Measurements from ENCODE around the gene HSD11B2. TPM values are rescaled to one million over a fixed set of nuclear protein-coding genes. Genes with fewer than 3 reads are reported as not detected.

Gene HSD11B2
- total and polyA plus RNA-seq, 4 donors: 0.51 to 6.7 (median 2.2) TPM

DNA sequence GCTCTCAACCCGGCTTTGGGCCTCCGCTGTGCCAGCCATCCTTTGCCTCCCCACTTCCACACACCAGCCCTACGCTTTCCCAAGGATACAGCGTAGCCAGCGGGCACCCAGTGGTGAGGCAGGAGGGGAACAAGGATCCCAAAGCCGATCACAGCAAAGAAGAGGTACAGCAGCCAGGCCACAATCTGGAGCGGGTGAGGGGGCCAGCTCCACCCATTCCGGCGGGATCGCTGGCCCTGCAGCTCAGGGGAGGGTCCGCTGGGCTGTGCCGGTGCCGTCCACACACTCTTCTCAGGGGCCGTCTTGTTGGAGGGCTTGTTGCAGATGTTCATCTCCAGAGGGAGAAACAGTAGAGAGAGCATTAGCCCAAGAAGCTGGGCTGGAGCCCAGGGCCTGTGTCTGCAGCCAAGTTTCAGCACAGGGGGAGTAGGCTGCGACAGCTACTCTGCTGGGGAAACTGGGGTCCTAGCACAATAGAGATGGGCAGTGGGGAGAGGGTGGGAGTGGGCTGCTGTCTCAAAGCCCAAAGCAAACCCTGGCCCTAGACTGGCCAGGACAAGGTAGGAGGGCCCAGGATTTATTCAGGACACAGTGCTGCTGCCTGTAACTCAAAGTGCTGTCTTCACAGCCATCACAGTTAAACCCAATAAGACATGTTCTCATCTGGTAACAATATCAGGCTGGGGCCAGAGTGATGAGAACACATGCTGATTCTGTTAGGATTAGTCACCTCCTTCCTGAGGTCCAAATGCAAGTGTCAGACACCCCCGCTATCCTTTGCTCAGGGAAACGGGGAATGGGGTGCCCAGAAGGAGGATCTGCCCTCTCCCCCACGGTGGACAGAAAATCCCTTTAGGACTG lies 24.6 kb upstream of the HSD11B2 start:
- Histone ChIP-seq H3K4me3 (ENCODE audit: low read depth in 1 of 3, low read length in 3 of 3) (no peak overlapping the region), H3K9me3 (ENCODE audit: control insufficient read depth in 4 of 4, low read length in 3 of 4) (no peaks in the 10 kb centered on the region), H3K9ac (ENCODE audit: low read depth in 1 of 2, low read length in 2 of 2) (no peak overlapping the region), H3K36me3 (ENCODE audit: control insufficient read depth in 4 of 4, insufficient read depth in 3 of 4, low read depth in 1 of 4, low read length in 3 of 4) (no peaks in the 10 kb centered on the region), H3K27ac (ENCODE audit: low read depth in 1 of 2, low read length in 2 of 2) (peak overlapping the region in 1 of 2 donors; percentile 16), H3K4me1 (ENCODE audit: control insufficient read depth in 4 of 4, insufficient read depth in 4 of 4, low read length in 3 of 4) (no peaks in the 10 kb centered on the region), H3K27me3 (ENCODE audit: control insufficient read depth in 4 of 4, insufficient read depth in 4 of 4, low read length in 3 of 4) (no peaks in the 10 kb centered on the region)
- no peak for TF ChIP-seq JUND (IDR thresholded peaks at IDR 0.05)
- TF ChIP-seq YY1 (IDR thresholded peaks at IDR 0.05): no peak
- no peak for DNase-seq (ENCODE audit: low spot score)
- 88% methylated on average over 18 of the region's 18 CpGs for WGBS

DNA sequence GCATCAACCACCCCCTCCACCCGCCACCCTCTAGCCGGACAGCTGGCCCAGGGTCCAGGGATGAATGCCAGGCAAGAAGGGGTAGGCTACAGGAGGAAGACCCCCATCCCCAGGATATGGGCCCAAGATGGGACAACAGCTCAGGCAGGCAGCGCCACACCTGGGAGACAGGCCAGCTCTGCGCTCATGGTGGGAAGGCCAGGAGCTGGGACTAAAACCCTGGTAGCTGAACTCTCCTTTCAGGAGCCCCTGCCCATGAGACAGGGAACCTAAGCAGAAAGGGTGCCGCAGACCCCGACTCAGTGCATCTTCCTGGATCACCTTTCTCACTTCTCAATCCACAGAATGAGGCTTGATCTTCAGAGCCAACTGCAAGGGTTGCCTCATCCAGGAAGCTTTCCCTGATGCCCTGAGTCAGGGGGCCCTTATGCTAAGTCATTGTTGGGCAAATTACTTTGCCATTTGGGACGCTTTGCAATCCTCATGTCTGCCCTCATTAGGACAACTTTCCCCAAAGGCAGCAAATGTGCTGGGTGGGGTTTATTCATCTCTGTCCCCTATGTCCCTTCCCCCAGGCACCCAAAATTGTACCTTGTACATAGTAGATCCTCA lies 23.6 kb upstream of the HSD11B2 start:
- Histone ChIP-seq H3K4me1 (ENCODE audit: control insufficient read depth in 4 of 4, insufficient read depth in 4 of 4, low read length in 3 of 4) (no peaks in the 10 kb centered on the region), H3K27me3 (ENCODE audit: control insufficient read depth in 4 of 4, insufficient read depth in 4 of 4, low read length in 3 of 4) (no peaks in the 10 kb centered on the region), H3K4me3 (ENCODE audit: low read depth in 1 of 3, low read length in 3 of 3) (no peak overlapping the region), H3K9ac (ENCODE audit: low read depth in 1 of 2, low read length in 2 of 2) (no peak overlapping the region), H3K27ac (ENCODE audit: low read depth in 1 of 2, low read length in 2 of 2) (no peak overlapping the region), H3K36me3 (ENCODE audit: control insufficient read depth in 4 of 4, insufficient read depth in 3 of 4, low read depth in 1 of 4, low read length in 3 of 4) (no peaks in the 10 kb centered on the region), H3K9me3 (ENCODE audit: control insufficient read depth in 4 of 4, low read length in 3 of 4) (no peaks in the 10 kb centered on the region)
- no peak for DNase-seq (ENCODE audit: low spot score)
- TF ChIP-seq EGR1 (IDR thresholded peaks at IDR 0.05; ENCODE audit: low read depth in 2 of 2) (no peak), TAF1 (conservative IDR thresholded peaks at IDR 0.05) (no peak), YY1 (IDR thresholded peaks at IDR 0.05) (no peak)
- TF ChIP-seq, protein P1, sequence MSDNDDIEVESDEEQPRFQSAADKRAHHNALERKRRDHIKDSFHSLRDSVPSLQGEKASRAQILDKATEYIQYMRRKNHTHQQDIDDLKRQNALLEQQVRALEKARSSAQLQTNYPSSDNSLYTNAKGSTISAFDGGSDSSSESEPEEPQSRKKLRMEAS (IDR thresholded peaks at IDR 0.05): no peak
- TF ChIP-seq, protein P2, sequence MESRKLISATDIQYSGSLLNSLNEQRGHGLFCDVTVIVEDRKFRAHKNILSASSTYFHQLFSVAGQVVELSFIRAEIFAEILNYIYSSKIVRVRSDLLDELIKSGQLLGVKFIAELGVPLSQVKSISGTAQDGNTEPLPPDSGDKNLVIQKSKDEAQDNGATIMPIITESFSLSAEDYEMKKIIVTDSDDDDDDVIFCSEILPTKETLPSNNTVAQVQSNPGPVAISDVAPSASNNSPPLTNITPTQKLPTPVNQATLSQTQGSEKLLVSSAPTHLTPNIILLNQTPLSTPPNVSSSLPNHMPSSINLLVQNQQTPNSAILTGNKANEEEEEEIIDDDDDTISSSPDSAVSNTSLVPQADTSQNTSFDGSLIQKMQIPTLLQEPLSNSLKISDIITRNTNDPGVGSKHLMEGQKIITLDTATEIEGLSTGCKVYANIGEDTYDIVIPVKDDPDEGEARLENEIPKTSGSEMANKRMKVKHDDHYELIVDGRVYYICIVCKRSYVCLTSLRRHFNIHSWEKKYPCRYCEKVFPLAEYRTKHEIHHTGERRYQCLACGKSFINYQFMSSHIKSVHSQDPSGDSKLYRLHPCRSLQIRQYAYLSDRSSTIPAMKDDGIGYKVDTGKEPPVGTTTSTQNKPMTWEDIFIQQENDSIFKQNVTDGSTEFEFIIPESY (IDR thresholded peaks at IDR 0.05): no peak
- 92% methylated on average over 7 of the region's 7 CpGs for WGBS

DNA sequence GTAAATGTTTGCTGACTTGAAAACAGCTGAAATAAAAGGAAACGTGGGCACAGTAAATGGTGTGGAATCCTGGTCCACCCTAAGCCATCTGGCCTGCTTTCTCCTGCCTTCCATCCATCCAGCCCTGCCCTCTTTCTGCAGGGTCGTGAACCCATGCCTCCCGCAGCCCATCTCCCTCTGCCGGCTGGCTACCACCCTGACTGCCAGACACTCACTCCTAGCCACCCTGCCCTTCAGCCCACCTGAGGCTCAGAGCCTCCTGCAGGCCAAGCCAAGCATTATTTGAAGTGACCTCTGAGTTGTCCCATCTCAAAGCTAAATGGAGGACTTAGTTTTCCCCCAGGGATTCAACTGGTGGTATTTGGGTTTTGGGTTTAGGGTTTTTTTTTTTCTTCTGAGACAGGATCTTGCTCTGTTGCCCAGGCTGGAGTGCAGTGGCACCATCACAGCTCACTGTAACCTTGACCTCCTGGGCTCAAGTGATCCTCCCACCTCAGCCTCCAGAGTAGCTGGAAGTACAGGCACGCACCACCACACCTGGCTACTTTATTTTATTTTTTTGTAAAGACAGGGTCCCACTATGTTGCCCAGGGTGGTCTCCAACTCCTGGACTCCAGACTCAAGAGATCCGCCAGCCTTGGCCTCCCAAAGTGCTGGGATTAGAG lies 23.0 kb upstream of the HSD11B2 start:
- Histone ChIP-seq H3K36me3 (ENCODE audit: control insufficient read depth in 4 of 4, insufficient read depth in 3 of 4, low read depth in 1 of 4, low read length in 3 of 4) (no peaks in the 10 kb centered on the region), H3K9me3 (ENCODE audit: control insufficient read depth in 4 of 4, low read length in 3 of 4) (no peaks in the 10 kb centered on the region), H3K9ac (ENCODE audit: low read depth in 1 of 2, low read length in 2 of 2) (no peak overlapping the region), H3K27ac (ENCODE audit: low read depth in 1 of 2, low read length in 2 of 2) (no peak overlapping the region), H3K4me3 (ENCODE audit: low read depth in 1 of 3, low read length in 3 of 3) (no peak overlapping the region), H3K4me1 (ENCODE audit: control insufficient read depth in 4 of 4, insufficient read depth in 4 of 4, low read length in 3 of 4) (no peaks in the 10 kb centered on the region), H3K27me3 (ENCODE audit: control insufficient read depth in 4 of 4, insufficient read depth in 4 of 4, low read length in 3 of 4) (no peaks in the 10 kb centered on the region)
- no peak for DNase-seq (ENCODE audit: low spot score)
- WGBS: 83% methylated on average over 6 of the region's 6 CpGs
- TF ChIP-seq FOXA1 (IDR thresholded peaks at IDR 0.05): no peak
- no peak for TF ChIP-seq FOXA2 (IDR thresholded peaks at IDR 0.05)
- TF ChIP-seq RAD21 (IDR thresholded peaks at IDR 0.05): no peak
- no peak for TF ChIP-seq SP1 (IDR thresholded peaks at IDR 0.05)
- TF ChIP-seq, protein P3, sequence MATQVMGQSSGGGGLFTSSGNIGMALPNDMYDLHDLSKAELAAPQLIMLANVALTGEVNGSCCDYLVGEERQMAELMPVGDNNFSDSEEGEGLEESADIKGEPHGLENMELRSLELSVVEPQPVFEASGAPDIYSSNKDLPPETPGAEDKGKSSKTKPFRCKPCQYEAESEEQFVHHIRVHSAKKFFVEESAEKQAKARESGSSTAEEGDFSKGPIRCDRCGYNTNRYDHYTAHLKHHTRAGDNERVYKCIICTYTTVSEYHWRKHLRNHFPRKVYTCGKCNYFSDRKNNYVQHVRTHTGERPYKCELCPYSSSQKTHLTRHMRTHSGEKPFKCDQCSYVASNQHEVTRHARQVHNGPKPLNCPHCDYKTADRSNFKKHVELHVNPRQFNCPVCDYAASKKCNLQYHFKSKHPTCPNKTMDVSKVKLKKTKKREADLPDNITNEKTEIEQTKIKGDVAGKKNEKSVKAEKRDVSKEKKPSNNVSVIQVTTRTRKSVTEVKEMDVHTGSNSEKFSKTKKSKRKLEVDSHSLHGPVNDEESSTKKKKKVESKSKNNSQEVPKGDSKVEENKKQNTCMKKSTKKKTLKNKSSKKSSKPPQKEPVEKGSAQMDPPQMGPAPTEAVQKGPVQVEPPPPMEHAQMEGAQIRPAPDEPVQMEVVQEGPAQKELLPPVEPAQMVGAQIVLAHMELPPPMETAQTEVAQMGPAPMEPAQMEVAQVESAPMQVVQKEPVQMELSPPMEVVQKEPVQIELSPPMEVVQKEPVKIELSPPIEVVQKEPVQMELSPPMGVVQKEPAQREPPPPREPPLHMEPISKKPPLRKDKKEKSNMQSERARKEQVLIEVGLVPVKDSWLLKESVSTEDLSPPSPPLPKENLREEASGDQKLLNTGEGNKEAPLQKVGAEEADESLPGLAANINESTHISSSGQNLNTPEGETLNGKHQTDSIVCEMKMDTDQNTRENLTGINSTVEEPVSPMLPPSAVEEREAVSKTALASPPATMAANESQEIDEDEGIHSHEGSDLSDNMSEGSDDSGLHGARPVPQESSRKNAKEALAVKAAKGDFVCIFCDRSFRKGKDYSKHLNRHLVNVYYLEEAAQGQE (IDR thresholded peaks at IDR 0.05): no peak
- TF ChIP-seq TAF1 (conservative IDR thresholded peaks at IDR 0.05): no peak
